Forelimb muscle (tissue), 1 donor: ENCODE results near the gene DYDC1. TPM values are rescaled to one million over a fixed set of nuclear protein-coding genes. Genes with fewer than 3 reads are reported as not detected.

Experiments
- polyA plus RNA-seq: library from polyadenylated mRNA; unstranded; fragments of 120-200 nt; gene quantifications from one replicate; pipeline ENCODE4 v1.2.1, GENCODE V29; 2013; ENCODE audit not compliant: insufficient read length

Gene DYDC1
- polyA plus RNA-seq, 1 donor, result not detected

Other genes with a start within 250 kb of the DYDC1 start
- gene PLAC9, start 224.0 kb downstream of the DYDC1 start, polyA plus RNA-seq, result 59.1 TPM
- gene ANXA11, start 151.2 kb downstream of the DYDC1 start, polyA plus RNA-seq, result 95.1 TPM
- not detected for gene MAT1A, start 67.1 kb downstream of the DYDC1 start, polyA plus RNA-seq
- gene DYDC2, start within 50 bp of the DYDC1 start, polyA plus RNA-seq, result not detected
- 88.8 TPM for gene PRXL2A, start 51.8 kb upstream of the DYDC1 start, polyA plus RNA-seq
- gene TSPAN14, start 97.6 kb upstream of the DYDC1 start, polyA plus RNA-seq, result 37.6 TPM
- not detected for gene SH2D4B, start 181.1 kb upstream of the DYDC1 start, polyA plus RNA-seq